HUDEP-2 (cell line): ENCODE measurements around the gene UBIAD1.

Source experiments
- DNase-seq, 76 experiments: peaks; one replicate each; lab custom pipeline; 2025; ENCODE audit not compliant: unreplicated experiment in 76 of 76; lab: John Stamatoyannopoulos, UW

The UBIAD1 gene

DNA sequence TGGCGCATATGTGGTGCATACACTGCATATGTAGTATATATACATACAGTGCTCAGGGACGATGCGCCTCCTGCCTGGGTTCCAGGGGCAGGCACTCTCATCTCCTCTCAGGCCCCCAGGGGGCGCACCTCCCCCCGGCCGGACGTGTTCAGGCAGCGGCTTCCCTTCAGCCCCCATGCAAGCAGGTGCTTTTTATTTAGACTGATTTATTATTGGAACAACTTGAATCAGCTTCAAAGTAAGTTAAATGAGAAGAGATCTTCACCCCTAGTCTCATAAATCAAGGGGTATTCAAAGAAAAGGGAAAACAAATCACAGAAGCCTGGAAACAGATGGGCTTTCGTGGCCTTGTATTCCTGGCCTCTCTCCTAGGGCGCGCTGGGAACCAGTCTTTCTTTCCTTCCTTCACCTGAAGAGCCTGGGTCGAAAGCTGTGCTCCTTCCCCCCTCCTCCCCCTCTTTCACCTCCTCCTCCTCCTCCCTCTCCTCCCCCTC, 64.6 kb downstream of the UBIAD1 start:
- DNase-seq, result peak in 52 of 76 experiments; percentile 1 to 56 (median 28)
